HG03439 (cell line): Measurements from ENCODE around the gene NSL1.
"Not testable (repeated sequence)": the region's sequence is repeated elsewhere in the genome, so short reads cannot be mapped to it uniquely, and the experiment has no call there.

ENCODE experiments used
- ATAC-seq: cut with Tn5 transposase; IDR thresholded peaks from one replicate; pipeline ENCODE4 v1.9.1; 2021; ENCODE audit warnings: mild to moderate bottlenecking, moderate library complexity; ENCODE audit not compliant: unreplicated experiment

NSL1 gene

DNA sequence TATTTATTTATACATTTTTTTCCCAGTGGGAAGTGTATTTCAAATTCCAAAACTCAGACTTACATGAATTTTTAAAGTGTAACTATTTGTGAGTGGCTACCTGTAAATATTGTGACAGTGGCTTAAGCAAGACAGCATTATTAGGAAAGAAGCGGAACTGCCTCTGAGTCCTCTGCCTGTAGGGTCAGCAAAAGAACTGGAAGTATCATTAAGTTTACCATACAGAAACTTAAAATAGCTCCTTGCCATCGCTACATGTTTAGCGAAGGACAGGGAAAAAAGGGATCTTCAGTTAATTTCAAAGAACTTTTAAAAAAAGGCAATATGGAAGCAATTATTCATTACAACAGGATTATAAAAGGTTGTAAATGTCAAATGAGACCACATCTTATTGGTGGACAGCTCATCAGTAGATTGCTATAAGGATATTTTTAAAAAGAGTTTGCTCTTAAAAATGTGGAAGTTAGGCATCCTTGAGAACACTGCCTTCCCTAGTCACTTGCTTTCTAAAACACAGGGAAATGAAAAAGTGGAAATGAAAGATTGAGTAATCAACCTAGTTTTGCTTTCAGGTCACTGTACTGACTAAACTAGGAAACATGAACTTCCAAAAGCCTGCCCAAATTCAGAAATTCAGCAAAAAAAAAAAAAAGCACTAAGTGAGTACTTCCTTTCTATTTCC is 39.2 kb downstream of the NSL1 start:
- ATAC-seq: peak; percentile 38

DNA sequence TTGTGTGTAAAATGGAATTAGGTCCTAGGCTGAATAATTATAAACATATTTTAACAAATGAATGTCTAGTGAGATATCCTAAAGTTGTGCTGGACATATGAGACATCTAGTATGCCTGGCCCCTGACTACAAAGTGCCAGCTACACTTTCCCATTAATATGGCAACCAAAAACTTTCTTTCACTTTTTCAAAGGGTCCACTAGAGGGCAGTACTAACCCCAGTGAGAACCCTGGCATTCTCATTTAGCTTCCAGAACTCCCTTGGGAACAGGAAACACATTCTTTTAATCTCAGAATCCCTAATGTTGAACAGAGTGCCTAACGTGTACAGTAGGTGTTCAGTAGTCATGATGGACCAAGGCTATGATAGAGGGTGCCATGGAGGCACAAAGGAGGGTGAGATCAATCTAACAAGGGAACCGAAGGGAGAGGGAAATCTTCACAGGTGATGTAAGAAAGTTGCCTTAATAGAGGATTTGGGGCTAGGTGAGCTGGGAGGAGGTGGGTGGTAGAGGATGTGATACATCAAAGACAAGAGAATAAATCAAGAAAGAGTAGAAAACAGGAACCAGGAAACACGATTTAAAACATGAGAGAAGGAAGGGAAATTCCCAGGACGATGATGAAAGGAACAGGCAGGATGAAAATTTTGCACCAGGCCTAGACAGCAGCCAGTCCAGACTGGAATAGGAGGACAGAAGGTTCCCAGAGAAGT is 41.6 kb downstream of the NSL1 start:
- ATAC-seq: no peak

DNA sequence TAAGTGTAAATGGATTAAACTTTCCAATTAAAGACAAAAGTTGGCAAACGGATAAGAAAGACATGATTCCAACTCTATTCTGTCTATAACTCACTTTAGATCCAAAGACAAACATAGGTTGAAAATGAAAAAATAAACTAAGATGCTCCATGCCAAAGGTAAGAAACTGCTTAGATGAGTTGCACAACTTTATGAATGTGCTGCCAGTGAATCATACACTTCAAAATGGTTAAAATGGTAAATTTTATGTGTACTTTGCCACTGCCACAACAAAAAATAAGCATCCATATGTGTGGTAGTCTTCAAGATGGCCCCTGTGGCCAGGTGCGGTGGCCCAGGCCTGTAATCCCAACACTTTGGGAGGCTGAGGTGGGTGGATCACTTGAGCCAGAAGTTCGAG is 45.0 kb downstream of the NSL1 start:
- no peak for ATAC-seq

DNA sequence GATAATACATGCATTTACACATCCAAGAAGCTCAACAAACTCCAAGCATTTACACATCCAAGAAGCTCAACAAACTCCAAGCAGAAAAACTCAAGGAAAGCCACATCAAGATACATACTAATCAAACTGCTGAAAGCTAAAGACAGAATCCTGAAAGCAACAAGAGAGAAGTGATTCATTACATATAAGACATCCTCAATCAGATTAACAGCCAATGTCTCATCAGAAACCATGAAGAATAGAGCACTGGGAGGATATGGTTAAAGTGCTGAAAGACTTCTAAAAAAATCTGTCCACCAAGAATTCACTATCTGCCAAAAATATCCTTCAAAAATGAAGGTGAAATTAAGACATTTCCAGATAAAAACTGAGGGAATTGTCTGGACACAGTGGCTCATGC is 46.3 kb downstream of the NSL1 start:
- ATAC-seq: no peak

DNA sequence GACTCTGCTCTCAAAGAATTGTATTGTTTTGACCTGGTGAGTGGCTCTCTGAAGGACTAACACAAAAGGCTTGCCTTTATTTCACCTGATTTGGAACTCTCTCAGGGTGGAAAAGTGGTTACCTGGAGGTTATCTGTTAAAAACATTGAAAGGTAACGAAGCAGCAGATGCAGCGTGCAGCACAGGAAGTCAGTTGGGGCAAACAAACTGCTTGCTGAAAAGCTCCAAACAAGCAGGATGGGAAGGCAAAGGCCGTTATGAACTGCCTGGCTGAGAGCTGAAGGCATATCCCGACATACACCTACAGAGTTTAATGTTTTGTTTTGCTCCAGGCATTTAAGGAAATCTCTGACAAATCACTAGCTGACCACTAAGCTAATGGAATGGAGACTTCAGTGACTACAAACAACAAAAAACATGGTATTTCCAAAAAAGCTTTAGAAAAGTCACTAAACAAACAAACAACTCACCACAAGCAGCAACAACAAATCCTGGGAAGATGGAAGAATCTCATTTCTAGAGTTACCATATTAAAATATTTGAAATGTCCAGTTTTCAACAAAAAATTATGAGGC is 47.6 kb downstream of the NSL1 start:
- no peak for ATAC-seq

DNA sequence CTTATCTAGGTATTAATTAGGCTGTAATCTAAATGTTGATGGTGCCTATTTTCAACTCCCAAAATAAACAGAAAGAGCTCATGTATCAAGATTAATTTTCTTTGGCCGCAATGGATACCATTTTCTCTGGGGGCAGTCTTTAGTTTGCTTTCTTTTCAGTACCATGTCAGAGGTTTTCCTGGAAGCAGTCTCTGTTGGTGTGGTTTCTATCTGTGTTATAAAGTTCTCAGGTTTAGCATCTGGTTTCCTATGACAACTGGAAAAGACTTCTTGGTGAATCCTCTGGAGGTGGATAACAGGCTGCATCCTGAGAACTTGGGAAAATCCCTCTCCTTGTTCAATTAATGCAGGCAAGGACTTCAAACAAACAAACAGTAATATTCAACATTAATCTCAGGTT is 53.2 kb downstream of the NSL1 start:
- ATAC-seq: no peak

DNA sequence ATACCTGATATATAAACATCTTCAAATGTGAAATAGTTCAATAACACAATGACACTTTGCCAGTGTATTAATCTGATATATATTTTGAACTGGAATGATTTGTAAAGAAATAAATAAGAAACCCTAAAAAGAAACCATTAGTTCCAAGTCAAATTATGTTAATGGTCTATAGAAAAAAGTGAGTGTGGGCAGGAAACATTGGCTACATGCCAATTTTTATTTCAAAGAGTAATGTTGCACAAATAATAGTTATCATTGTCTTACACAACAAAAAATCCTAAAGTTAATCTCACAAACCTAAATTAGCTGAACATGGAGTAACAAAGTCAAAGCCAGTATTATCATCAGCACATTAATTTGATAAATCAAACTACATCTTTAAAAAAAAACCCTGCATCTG is 54.0 kb downstream of the NSL1 start:
- ATAC-seq: no peak

DNA sequence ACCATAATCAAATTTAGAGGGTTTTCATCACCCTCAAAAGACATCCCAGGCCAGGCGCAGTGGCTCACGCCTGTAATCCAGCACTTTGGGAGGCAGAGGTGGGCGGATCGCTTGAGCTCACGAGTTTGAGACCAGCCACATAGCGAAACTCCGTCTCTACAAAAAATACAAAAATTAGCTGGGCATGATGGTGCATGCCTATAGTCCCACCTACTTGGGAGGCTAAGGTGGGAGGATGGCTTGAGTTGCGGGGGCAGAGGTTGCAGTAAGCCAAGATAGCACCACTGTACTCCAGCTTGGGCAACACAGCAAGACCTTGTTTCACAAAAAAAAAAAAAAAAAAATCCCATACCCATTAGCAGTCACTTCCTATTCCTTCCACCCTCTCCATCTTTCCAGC is 58.5 kb downstream of the NSL1 start:
- ATAC-seq: no peak

DNA sequence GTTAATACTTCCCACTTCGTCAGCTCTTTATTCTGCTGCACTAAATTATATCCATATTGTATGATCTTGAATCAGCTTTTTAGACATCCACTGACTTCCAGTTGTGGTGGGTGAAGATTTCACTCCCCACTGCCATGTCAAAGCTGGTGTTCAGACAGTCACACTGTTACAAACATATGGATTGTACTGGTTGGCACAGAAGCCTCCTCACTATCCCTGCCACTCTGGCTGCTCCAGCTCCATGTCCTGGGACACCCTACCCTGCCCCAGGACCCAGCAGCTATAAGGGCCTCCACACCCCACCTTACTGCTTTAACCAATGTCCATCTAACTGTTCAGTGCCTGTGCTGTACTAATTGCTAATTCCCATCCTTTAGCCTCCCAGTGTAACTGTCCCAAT is 59.9 kb downstream of the NSL1 start:
- ATAC-seq: no peak

DNA sequence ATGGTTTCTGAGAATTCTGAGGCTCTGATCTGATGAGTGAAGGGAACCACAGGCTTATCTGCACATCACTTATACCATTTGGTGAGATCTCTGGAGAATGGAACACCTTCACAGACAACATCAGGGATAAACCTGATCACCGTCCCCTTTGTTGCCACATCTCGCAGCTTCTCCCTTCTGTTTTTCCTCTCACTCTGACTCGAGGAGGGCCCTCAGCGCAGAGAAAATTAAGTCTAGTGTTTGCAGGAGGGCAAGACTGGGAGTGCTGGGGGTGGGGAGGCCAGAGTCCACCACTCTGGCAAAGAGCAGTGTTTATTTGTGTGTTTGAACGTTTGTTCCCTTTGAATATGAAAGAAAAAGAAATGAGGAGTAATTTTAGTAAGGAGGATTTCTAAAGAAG is 63.0 kb downstream of the NSL1 start:
- no peak for ATAC-seq

DNA sequence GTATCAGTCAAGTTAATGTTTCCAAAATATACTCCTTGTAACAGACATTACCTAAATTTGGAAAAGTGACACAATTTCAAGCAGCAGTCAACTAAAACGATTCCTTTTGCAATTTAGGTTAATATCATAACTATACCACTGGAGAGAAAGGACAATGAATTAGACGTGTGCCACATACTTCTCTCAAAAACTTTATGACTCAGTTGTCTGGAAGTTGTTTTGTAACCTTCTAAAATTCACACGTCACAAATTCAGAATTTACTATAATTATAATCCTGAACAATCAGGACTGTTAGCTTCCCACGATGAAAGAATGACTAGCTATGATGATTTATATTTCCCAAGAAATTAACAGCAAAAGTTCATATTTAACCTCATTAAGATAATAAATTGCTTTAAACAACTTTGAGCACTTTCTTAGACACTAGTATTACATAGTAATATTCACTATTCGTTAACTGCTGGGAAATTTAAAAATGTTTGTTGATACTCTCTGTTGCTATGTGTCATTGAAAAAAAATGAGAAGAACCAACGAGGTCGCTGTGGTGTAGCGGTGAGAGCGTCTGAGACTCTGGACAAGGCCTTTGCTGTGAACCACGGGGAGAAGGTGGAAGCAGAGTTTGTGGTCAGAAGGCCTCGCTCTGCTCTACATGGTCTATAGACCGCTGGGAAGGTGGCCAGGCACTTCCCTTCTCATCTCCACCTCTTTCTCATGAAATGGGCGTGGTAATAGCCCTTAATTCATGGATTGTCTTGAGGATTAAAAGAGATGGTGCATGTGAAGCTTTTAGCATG is 64.0 kb downstream of the NSL1 start:
- no peak for ATAC-seq

DNA sequence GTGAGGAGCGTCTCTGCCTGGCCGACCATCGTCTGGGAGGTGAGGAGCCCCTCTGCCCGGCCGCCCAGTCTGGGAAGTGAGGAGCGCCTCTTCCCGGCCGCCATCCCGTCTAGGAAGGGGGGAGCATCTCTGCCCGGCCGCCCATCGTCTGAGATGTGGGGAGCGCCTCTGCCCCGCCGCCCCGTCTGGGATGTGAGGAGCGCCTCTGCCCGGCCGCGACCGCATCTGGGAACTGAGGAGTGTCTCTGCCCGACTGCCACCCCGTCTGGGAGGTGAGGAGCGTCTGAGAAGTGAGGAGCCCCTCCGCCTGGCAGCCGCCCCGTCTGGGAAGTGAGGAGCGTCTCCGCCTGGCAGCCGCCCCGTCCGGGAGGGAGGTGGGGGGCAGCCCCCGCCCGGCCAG is 66.9 kb downstream of the NSL1 start:
- not testable (repeated sequence) for ATAC-seq

DNA sequence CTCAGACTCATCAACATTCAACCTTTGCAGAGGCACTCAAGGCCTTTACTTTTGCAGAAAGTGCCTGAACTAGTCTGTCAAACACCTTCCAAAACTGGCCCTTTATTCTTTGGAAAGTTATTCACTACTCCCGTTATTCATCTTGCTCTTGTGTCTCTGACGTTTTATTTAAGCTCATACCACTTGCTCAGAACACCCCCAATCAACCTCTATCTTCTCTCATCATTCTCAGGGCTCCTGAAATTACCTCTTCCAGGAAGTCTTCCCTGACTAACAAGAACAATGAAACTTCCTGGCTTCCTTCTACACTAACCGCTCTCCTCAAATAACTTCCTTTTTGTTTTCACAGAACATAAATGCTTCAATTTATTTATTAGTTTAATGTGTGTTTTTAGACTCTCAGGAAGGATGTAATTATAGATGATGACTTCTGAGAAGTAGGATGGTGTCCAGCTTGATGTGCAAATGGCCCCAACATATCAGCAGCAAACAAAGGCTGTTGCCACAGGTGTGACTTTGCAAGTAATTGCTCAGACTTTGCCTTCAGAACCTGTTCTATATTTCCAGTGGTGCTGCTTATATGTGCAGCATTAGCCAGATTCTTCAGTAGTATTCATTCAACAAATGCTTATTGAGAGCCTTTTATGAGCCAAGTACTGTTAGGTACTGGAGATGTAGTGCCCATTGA is 69.2 kb downstream of the NSL1 start:
- ATAC-seq: no peak

DNA sequence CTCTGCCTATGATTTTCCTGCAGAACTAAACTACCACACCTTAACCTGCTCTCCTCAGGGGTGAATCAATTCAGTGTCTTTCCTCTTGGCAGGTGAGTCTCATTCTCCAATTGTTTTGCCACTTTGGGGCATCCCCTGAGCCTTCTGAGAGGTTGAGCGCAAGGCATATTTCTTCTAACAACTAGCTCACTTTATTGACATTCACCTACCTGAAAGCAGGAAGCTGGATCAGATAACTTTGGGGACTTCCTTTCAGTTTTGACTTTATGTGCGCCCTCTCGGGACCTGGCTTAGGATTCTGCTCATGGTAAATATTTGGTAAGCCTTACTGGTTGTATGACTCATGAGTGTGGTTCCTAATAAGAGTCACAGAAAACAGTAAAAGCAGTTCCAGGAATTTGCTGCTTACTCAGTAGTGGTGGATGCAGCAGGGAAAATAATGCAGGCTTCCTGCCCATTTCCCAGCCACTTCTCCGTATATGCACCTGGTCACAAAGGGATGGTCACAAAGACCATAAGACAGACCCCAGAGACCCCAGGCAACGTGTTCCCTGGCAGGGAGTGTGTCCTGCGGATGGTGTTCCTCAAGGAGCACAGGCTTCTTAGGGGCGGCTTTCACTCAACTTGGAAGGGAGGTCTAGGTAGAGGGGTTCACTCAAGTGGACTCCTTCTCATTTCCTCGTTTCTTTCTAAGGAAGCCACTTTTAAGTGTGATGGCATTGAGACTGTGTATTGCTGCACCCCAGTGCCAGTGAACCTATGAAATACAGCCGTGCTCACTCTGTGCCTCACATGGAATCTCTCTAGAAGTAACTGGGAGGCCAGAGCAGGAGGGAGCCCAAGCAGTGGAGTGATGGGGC is 70.0 kb downstream of the NSL1 start:
- no peak for ATAC-seq

DNA sequence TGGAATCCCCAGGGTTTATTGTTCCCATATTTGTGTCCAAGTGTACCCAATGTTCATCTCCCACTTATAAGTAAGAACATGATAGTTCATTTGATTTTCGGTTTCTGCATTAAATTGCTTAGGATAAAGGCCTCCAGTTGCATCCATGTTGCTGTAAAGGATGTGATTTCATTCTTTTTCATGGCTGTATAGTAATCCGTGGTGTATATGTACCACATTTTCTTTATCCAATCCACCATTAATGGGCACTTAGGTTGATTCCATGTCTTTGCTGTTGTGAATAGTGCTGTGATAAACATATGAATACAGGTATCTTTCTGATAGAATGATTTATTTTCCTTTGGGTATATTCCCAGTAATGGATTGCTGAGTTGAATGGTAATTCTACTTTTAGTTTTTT is 71.9 kb downstream of the NSL1 start:
- no peak for ATAC-seq

DNA sequence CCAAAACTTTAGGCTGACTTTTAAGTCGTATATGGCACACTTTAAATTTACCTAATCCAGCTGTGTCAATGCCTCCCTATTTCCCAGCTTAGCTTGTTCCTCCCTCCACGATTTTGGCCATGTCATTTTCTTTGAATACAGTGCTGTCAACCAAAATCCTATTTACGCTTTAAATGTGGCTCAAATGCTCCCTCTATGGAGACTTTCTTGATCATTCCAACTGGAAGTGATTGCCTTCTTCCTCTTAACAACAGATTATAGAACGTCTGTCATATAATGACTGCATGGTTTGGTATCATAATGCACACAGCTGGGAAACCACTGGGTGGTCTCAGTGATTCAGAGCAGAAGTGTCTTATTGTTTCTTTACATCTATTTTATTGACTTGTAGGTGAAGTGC is 73.1 kb downstream of the NSL1 start:
- no peak for ATAC-seq

DNA sequence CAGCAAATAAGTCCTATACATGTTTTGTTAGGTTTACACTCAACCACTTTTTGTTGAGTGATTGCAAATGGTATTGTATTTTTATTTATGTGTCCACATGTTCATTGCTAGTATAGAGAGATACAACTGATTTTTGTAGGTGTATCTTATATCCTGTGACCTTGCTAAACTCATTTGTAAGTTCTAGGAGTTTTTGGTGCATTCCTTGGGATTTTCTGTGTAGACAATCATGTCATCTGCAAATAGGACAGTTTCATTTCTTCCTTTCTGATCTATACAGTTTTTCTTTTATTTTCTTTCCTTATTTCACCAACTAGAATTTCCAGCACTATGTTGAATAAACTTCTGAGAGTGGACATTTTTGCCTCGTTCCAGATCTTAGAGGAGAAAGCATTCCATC is 75.4 kb downstream of the NSL1 start:
- no peak for ATAC-seq

DNA sequence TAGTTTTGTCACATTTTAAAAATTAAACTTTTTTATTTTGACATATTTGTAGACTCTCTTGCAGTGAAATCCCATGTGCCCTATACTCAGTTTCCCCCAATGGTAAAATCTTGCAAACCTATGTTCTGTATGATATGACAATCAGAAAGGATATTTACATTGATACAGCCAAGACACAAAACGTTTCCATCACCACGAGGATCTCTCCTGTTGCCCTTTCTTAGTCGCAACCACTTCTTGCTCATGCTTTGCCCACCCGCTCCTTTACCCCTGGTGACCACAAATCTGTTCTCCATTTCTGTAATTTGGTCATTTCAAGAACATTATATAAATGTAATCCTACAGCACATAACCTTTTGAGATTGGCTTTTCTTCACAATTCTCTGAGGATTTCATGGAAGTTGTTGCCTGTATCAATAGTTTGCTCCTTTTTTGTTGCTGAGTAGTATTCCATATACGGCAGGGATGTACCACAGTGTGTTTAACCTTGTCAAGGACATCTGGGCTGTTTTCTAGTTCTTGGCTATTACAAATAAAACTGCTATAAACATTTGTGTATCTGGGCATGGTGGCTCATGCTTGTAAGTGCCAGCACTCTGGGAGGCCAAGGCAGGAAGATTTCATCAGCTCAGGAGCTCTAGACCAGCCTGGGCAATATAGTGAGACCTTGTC is 78.0 kb downstream of the NSL1 start:
- no peak for ATAC-seq

DNA sequence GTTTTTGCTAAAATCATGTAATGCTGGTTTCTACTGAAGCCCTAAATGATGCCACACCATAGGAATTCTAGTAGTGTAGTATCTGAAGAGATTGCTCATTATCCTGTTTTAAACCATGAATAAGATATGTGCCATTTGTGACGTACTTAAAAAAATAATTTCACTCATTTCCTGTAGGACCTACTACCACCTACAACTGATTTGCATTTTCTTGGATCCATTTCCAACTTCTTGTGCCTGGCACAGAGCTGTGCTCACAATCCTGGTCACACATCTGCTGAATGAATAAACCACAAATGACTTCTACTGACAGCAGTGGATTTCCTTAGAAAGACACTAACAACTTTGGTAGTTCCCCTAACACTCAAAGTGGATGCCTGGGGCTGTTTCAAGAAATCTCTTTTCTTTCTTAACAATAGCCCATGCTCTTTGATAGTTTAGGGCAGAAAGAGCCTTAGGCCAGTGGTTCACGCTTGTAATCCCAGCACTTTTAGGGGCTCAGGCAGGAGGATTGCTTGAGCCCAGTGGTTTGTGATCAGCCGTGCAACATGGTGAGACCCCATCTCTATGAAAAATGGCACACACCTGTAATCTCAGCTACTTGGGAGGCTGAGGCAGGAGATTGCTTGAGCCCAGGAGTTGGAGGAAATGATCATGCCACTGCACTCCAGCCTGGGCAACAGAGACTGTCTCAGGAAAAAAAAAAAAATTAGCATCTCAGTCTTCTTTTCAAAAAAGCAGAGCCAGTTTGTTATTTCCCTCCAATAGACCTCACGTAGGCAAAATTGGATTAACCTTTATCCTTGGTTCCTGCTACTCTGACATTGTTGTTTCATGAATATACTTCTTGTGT is 78.9 kb downstream of the NSL1 start:
- no peak for ATAC-seq
